ENCODE results near the gene TNFRSF17. TPM values are rescaled to one million over a fixed set of nuclear protein-coding genes. Genes with fewer than 3 reads are reported as not detected.
A peak's percentile ranks its signal among the peaks of the same experiment; 100 is the strongest.
"Not testable (repeated sequence)": the region's sequence is repeated elsewhere in the genome, so short reads cannot be mapped to it uniquely, and the experiment has no call there.

Gene TNFRSF17
- total RNA-seq, 1 donor = 0.21 TPM

- H3K27me3 ChIP-seq (ENCODE audit: insufficient read depth, low read length); H3K4me3 ChIP-seq (ENCODE audit: low read length); H3K9me3 ChIP-seq (ENCODE audit: low read depth, low read length): not testable (repeated sequence)
- H3K4me1 ChIP-seq (ENCODE audit: insufficient read depth, low read length) = peaks cover 33% of the 10 kb centered on the region
These were observed 2.6 kb upstream of the TNFRSF17 start for GRCh38 chr16:11962457-11962856.

- not testable (repeated sequence) for H3K4me3 ChIP-seq (ENCODE audit: low read length); H3K9me3 ChIP-seq (ENCODE audit: low read depth, low read length); H3K27me3 ChIP-seq (ENCODE audit: insufficient read depth, low read length)
- peaks cover 36% of the 10 kb centered on the region for H3K4me1 ChIP-seq (ENCODE audit: insufficient read depth, low read length)
These were observed 2.0 kb upstream of the TNFRSF17 start for GRCh38 chr16:11962978-11963377.

GRCh38 chr16:11963706-11964105, 1.3 kb upstream of the TNFRSF17 start:
- no peak overlapping the region for H3K4me3 ChIP-seq (ENCODE audit: low read length)
- H3K9me3 ChIP-seq (ENCODE audit: low read depth, low read length) = no peaks in the 10 kb centered on the region
- no peaks in the 10 kb centered on the region for H3K27me3 ChIP-seq (ENCODE audit: insufficient read depth, low read length)
- peaks cover 35% of the 10 kb centered on the region for H3K4me1 ChIP-seq (ENCODE audit: insufficient read depth, low read length)

- no peak overlapping the region for H3K4me3 ChIP-seq (ENCODE audit: low read length)
- H3K27me3 ChIP-seq (ENCODE audit: insufficient read depth, low read length) = no peaks in the 10 kb centered on the region
- peaks cover 32% of the 10 kb centered on the region for H3K4me1 ChIP-seq (ENCODE audit: insufficient read depth, low read length)
- no peaks in the 10 kb centered on the region for H3K9me3 ChIP-seq (ENCODE audit: low read depth, low read length)
These were observed 1.2 kb downstream of the TNFRSF17 start for GRCh38 chr16:11966173-11966572.

GRCh38 chr16:11967195-11967911, 2.3 kb downstream of the TNFRSF17 start:
- Histone ChIP-seq H3K27me3 (ENCODE audit: insufficient read depth, low read length) (no peaks in the 10 kb centered on the region), H3K9me3 (ENCODE audit: low read depth, low read length) (no peaks in the 10 kb centered on the region), H3K4me3 (ENCODE audit: low read length) (no peak overlapping the region), H3K4me1 (ENCODE audit: insufficient read depth, low read length) (peaks cover 31% of the 10 kb centered on the region)

GRCh38 chr16:11968577-11968976, 3.6 kb downstream of the TNFRSF17 start:
- Histone ChIP-seq H3K9me3 (ENCODE audit: low read depth, low read length) (no peaks in the 10 kb centered on the region), H3K4me3 (ENCODE audit: low read length) (no peak overlapping the region), H3K4me1 (ENCODE audit: insufficient read depth, low read length) (peaks cover 24% of the 10 kb centered on the region), H3K27me3 (ENCODE audit: insufficient read depth, low read length) (no peaks in the 10 kb centered on the region)

GRCh38 chr16:11970292-11970691, 5.3 kb downstream of the TNFRSF17 start:
- peaks cover 15% of the 10 kb centered on the region for H3K4me1 ChIP-seq (ENCODE audit: insufficient read depth, low read length)
- H3K9me3 ChIP-seq (ENCODE audit: low read depth, low read length); H3K27me3 ChIP-seq (ENCODE audit: insufficient read depth, low read length); H3K4me3 ChIP-seq (ENCODE audit: low read length): not testable (repeated sequence)

- Histone ChIP-seq H3K27me3 (ENCODE audit: insufficient read depth, low read length) (no peaks in the 10 kb centered on the region), H3K4me1 (ENCODE audit: insufficient read depth, low read length) (peaks cover 17% of the 10 kb centered on the region), H3K9me3 (ENCODE audit: low read depth, low read length) (no peaks in the 10 kb centered on the region), H3K4me3 (ENCODE audit: low read length) (no peak overlapping the region)
These were observed 7.1 kb downstream of the TNFRSF17 start for GRCh38 chr16:11972128-11972527.

- no peaks in the 10 kb centered on the region for H3K27me3 ChIP-seq (ENCODE audit: insufficient read depth, low read length)
- no peak overlapping the region for H3K4me3 ChIP-seq (ENCODE audit: low read length)
- H3K4me1 ChIP-seq (ENCODE audit: insufficient read depth, low read length) = peaks cover 20% of the 10 kb centered on the region
- H3K9me3 ChIP-seq (ENCODE audit: low read depth, low read length) = no peaks in the 10 kb centered on the region
These were observed 8.1 kb downstream of the TNFRSF17 start for GRCh38 chr16:11973070-11973469.

- peaks cover 24% of the 10 kb centered on the region for H3K4me1 ChIP-seq (ENCODE audit: insufficient read depth, low read length)
- H3K27me3 ChIP-seq (ENCODE audit: insufficient read depth, low read length) = no peaks in the 10 kb centered on the region
- peak overlapping the region; percentile 71 for H3K4me3 ChIP-seq (ENCODE audit: low read length)
- H3K9me3 ChIP-seq (ENCODE audit: low read depth, low read length) = no peaks in the 10 kb centered on the region
These were observed 11.9 kb downstream of the TNFRSF17 start for GRCh38 chr16:11976850-11977375.

- Histone ChIP-seq H3K27me3 (ENCODE audit: insufficient read depth, low read length) (no peaks in the 10 kb centered on the region), H3K9me3 (ENCODE audit: low read depth, low read length) (no peaks in the 10 kb centered on the region), H3K4me3 (ENCODE audit: low read length) (peak overlapping the region; percentile 71), H3K4me1 (ENCODE audit: insufficient read depth, low read length) (peaks cover 24% of the 10 kb centered on the region)
These were observed 12.5 kb downstream of the TNFRSF17 start for GRCh38 chr16:11977376-11978041.

GRCh38 chr16:11978080-11978479, 13.1 kb downstream of the TNFRSF17 start:
- Histone ChIP-seq H3K4me1 (ENCODE audit: insufficient read depth, low read length) (peaks cover 24% of the 10 kb centered on the region), H3K4me3 (ENCODE audit: low read length) (peak overlapping the region; percentile 71), H3K9me3 (ENCODE audit: low read depth, low read length) (no peaks in the 10 kb centered on the region), H3K27me3 (ENCODE audit: insufficient read depth, low read length) (no peaks in the 10 kb centered on the region)

GRCh38 chr16:11979013-11979672, 14.1 kb downstream of the TNFRSF17 start:
- Histone ChIP-seq H3K4me1 (ENCODE audit: insufficient read depth, low read length) (peaks cover 24% of the 10 kb centered on the region), H3K9me3 (ENCODE audit: low read depth, low read length) (no peaks in the 10 kb centered on the region), H3K27me3 (ENCODE audit: insufficient read depth, low read length) (no peaks in the 10 kb centered on the region), H3K4me3 (ENCODE audit: low read length) (no peak overlapping the region)

- peaks cover 24% of the 10 kb centered on the region for H3K4me1 ChIP-seq (ENCODE audit: insufficient read depth, low read length)
- no peak overlapping the region for H3K4me3 ChIP-seq (ENCODE audit: low read length)
- H3K9me3 ChIP-seq (ENCODE audit: low read depth, low read length) = no peaks in the 10 kb centered on the region
These were observed 15.3 kb downstream of the TNFRSF17 start for GRCh38 chr16:11980136-11980844.

GRCh38 chr16:11985250-11985649, 20.2 kb downstream of the TNFRSF17 start:
- no peaks in the 10 kb centered on the region for H3K27me3 ChIP-seq (ENCODE audit: insufficient read depth, low read length)
- H3K4me1 ChIP-seq (ENCODE audit: insufficient read depth, low read length) = peaks cover 8% of the 10 kb centered on the region
- no peaks in the 10 kb centered on the region for H3K9me3 ChIP-seq (ENCODE audit: low read depth, low read length)
- no peak overlapping the region for H3K4me3 ChIP-seq (ENCODE audit: low read length)

More at GRCh38 chr16:11980136-11980844, 15.3 kb downstream of the TNFRSF17 start:
- no peaks in the 10 kb centered on the region for H3K27me3 ChIP-seq (ENCODE audit: insufficient read depth, low read length)

Data from mononuclear cell (primary cell).